ENCODE measurements around the gene AQP4. TPM values are rescaled to one million over a fixed set of nuclear protein-coding genes. Genes with fewer than 3 reads are reported as not detected.

The AQP4 gene
- total RNA-seq, 1 experiment from 2014 or later = 0.42 TPM

DNA sequence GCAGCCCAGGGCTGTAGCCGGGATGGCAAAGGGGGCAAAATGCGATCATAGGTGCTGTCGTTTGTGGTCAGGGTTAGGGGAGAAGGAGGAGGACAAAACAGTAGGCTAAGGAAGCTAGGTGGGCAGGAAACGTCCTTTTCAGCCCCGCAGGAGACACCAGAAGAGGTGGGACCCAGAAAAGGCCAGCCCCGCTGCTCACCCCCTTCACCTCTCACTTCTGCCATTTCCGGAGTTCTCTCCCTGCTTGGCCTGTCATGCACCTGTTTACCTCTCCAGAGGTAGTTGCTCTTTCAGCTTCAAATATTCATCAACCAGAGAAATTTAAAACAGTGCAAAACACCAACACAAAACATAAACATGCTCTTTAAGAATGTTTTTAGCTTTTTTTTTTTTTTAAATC lies 849 bp downstream of the AQP4 start:
- no peaks in the 10 kb centered on the region for H4K20me1 ChIP-seq (ENCODE audit: control insufficient read depth, insufficient read depth, insufficient read length)
- no peak overlapping the region for H3K18ac ChIP-seq (ENCODE audit: insufficient read length, low read depth, low read length)
- H2BK5ac ChIP-seq (ENCODE audit: insufficient read length, low read length) = no peak overlapping the region
- no peak for DNase-seq
- no peak overlapping the region; a peak in 1 of 5 replicates for H3K4me3 Mint-ChIP-seq
- H3K4ac ChIP-seq (ENCODE audit: low read depth, low read length) = no peak overlapping the region
- no peak overlapping the region for H2BK15ac ChIP-seq (ENCODE audit: low read depth, low read length)
- no peaks in the 10 kb centered on the region for H3K79me2 ChIP-seq (ENCODE audit: insufficient read depth, low read length)
- WGBS (ENCODE audit: extremely low coverage, insufficient read length, low lambda C conversion rate) = no CpG with 5 or more reads among the region's 7 CpGs
- peaks cover 4% of the 10 kb centered on the region; the same call in 1 of the 2 replicates for H3K4me1 ChIP-seq (ENCODE audit: insufficient read depth, low read length)
- TF ChIP-seq, protein P1, sequence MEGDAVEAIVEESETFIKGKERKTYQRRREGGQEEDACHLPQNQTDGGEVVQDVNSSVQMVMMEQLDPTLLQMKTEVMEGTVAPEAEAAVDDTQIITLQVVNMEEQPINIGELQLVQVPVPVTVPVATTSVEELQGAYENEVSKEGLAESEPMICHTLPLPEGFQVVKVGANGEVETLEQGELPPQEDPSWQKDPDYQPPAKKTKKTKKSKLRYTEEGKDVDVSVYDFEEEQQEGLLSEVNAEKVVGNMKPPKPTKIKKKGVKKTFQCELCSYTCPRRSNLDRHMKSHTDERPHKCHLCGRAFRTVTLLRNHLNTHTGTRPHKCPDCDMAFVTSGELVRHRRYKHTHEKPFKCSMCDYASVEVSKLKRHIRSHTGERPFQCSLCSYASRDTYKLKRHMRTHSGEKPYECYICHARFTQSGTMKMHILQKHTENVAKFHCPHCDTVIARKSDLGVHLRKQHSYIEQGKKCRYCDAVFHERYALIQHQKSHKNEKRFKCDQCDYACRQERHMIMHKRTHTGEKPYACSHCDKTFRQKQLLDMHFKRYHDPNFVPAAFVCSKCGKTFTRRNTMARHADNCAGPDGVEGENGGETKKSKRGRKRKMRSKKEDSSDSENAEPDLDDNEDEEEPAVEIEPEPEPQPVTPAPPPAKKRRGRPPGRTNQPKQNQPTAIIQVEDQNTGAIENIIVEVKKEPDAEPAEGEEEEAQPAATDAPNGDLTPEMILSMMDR (conservative IDR thresholded peaks at IDR 0.05) = no peak
- H2AK5ac ChIP-seq (ENCODE audit: insufficient read length, low read length) = no peak overlapping the region
- peaks cover 22 to 28% of the 10 kb centered on the region in 2 experiments for H3K4me1 Mint-ChIP-seq
- no peak overlapping the region; a peak in 1 of 7 replicates for H3K27ac Mint-ChIP-seq
- H2BK120ac ChIP-seq (ENCODE audit: low read depth, low read length, poor library complexity, severe bottlenecking) = no peak overlapping the region
- no peak overlapping the region for H2BK12ac ChIP-seq (ENCODE audit: insufficient read length, low read depth, low read length)
- no peaks in the 10 kb centered on the region; the same call in 1 of the 2 replicates for H3K27me3 ChIP-seq (ENCODE audit: insufficient read depth, low read length)
- no peaks in the 10 kb centered on the region for H3K36me3 Mint-ChIP-seq (ENCODE audit: insufficient read depth in 1 of 3, low read depth in 3 of 3)
- H3K23ac ChIP-seq (ENCODE audit: insufficient read length, low read depth, low read length) = no peak overlapping the region
- no peaks in the 10 kb centered on the region for H3K9me3 ChIP-seq (ENCODE audit: control insufficient read depth, low read depth, low read length)
- H3K9ac ChIP-seq (ENCODE audit: extremely low read depth, insufficient read length, low read length) = no peak overlapping the region
- no peak overlapping the region for H3T11ph ChIP-seq (ENCODE audit: low read length)
- H3K27me3 Mint-ChIP-seq (ENCODE audit: low read depth) = peaks cover 26% of the 10 kb centered on the region
- H3K14ac ChIP-seq (ENCODE audit: insufficient read depth, low read length) = no peak overlapping the region
- H2BK20ac ChIP-seq (ENCODE audit: low read depth, low read length, poor library complexity, severe bottlenecking) = no peak overlapping the region
- no peak overlapping the region for H2AFZ ChIP-seq (ENCODE audit: low read length)
- no peak overlapping the region for H3K56ac ChIP-seq (ENCODE audit: insufficient read length, low read depth, low read length)
- no peak overlapping the region for H4K91ac ChIP-seq (ENCODE audit: insufficient read length, low read depth, low read length)
- H4K8ac ChIP-seq (replicated peaks; ENCODE audit: insufficient read length, low read depth, low read length) = no peak overlapping the region
- H3K9me3 Mint-ChIP-seq = no peaks in the 10 kb centered on the region
- no peaks in the 10 kb centered on the region for H3K79me1 ChIP-seq (ENCODE audit: insufficient read depth, low read depth, low read length, poor library complexity, severe bottlenecking)
- no peak overlapping the region for H3K4me2 ChIP-seq (ENCODE audit: insufficient read depth, insufficient read length, low read length)
- peaks cover 9% of the 10 kb centered on the region for H3K23me2 ChIP-seq (ENCODE audit: insufficient read length, low read depth, low read length, poor library complexity, severe bottlenecking)
- no peak overlapping the region for H3K27ac ChIP-seq (ENCODE audit: insufficient read length, low read depth, low read length)
- no peak overlapping the region for H4K5ac ChIP-seq (ENCODE audit: insufficient read length, low read depth, low read length)

All from H9 (cell line).